Liver (tissue), 9 donors: ENCODE results near the gene GCC2. TPM values are rescaled to one million over a fixed set of nuclear protein-coding genes. Genes with fewer than 3 reads are reported as not detected.

Source experiments
- DNase-seq: peaks from one replicate; pipeline ENCODE4 v3.0.0-alpha.2; 2017; ENCODE audit warnings: low spot score
- H3K27ac ChIP-seq, 2 donors: one replicate each; pipeline ENCODE4 v1.7.0; 2013; ENCODE audit warnings: inconsistent platforms in 2 of 2, low read length in 2 of 2, control low read depth in 1 of 2, low read depth in 1 of 2, mild to moderate bottlenecking in 1 of 2
- H3K27me3 ChIP-seq, 4 donors: one replicate each; pipeline versions ENCODE4 v1.6.1 to v1.7.0; 2013; ENCODE audit warnings: low read length in 3 of 4, inconsistent platforms in 1 of 4, mild to moderate bottlenecking in 1 of 4, moderate library complexity in 1 of 4; ENCODE audit not compliant: control insufficient read depth in 4 of 4, insufficient read depth in 4 of 4
- H3K36me3 ChIP-seq, 4 donors: one replicate each; pipeline versions ENCODE4 v1.6.1 to v1.7.0; 2013; ENCODE audit warnings: low read length in 3 of 4, mild to moderate bottlenecking in 3 of 4, low read depth in 1 of 4, moderate library complexity in 1 of 4; ENCODE audit not compliant: control insufficient read depth in 4 of 4, insufficient read depth in 3 of 4
- H3K4me1 ChIP-seq, 4 donors: one replicate each; pipeline versions ENCODE4 v1.6.1 to v1.7.0; 2013; ENCODE audit warnings: low read length in 3 of 4, mild to moderate bottlenecking in 3 of 4, moderate library complexity in 1 of 4; ENCODE audit not compliant: control insufficient read depth in 4 of 4, insufficient read depth in 4 of 4
- H3K4me3 ChIP-seq, 3 donors: one replicate each; pipeline versions ENCODE4 v1.6.1 to v1.7.0; 2013; ENCODE audit warnings: low read length in 3 of 3, control low read depth in 1 of 3, low read depth in 1 of 3, mild to moderate bottlenecking in 1 of 3
- H3K9ac ChIP-seq, 2 donors: one replicate each; pipeline ENCODE4 v1.7.0; 2013; ENCODE audit warnings: low read length in 2 of 2, mild to moderate bottlenecking in 2 of 2, moderate library complexity in 2 of 2, control low read depth in 1 of 2, low read depth in 1 of 2
- H3K9me3 ChIP-seq, 4 donors: one replicate each; pipeline versions ENCODE4 v1.6.1 to v1.7.0; 2013; ENCODE audit warnings: low read length in 3 of 4; ENCODE audit not compliant: control insufficient read depth in 4 of 4
- CTCF ChIP-seq: fragments of 150-350 bp; IDR thresholded peaks from 2 replicates; pipeline ENCODE4 v1.5.1; 2017; ENCODE audit warnings: improper control_type of control experiment, low read depth, low read length; ENCODE audit not compliant: missing input control
- EGR1 ChIP-seq, 2 donors: IDR thresholded peaks; 2 replicates each; pipeline ENCODE4 v1.6.1; 2016 to 2018; ENCODE audit warnings: antibody characterized with exemption in 2 of 2, low read depth in 2 of 2
- FOXA1 ChIP-seq: IDR thresholded peaks from 2 replicates; pipeline ENCODE4 v1.6.1; 2016; ENCODE audit warnings: antibody characterized with exemption
- FOXA2 ChIP-seq: IDR thresholded peaks from 2 replicates; pipeline ENCODE4 v1.6.1; 2016; ENCODE audit warnings: antibody characterized with exemption
- GABPA ChIP-seq, 2 donors: IDR thresholded peaks in 1 of 2; conservative IDR thresholded peaks in 1 of 2; 2 replicates each; pipeline ENCODE4 v1.6.1; 2016; ENCODE audit warnings: antibody characterized with exemption in 2 of 2, mild to moderate bottlenecking in 1 of 2, moderate library complexity in 1 of 2
- HNF4A ChIP-seq, 2 donors: conservative IDR thresholded peaks; 2 replicates each; pipeline ENCODE4 v1.6.1; 2016; ENCODE audit warnings: antibody characterized with exemption in 2 of 2, mild to moderate bottlenecking in 2 of 2
- HNF4G ChIP-seq: IDR thresholded peaks from 2 replicates; pipeline ENCODE4 v1.6.1; 2016; ENCODE audit warnings: antibody characterized with exemption
- JUND ChIP-seq, 2 donors: IDR thresholded peaks; 2 replicates each; pipeline ENCODE4 v1.6.1; 2016; ENCODE audit warnings: antibody characterized with exemption in 2 of 2
- NR2F2 ChIP-seq: IDR thresholded peaks from 2 replicates; pipeline ENCODE4 v1.6.1; 2016; ENCODE audit warnings: antibody characterized with exemption
- RAD21 ChIP-seq, 2 donors: IDR thresholded peaks; 2 replicates each; pipeline ENCODE4 v1.6.1; 2016; ENCODE audit warnings: antibody characterized with exemption in 2 of 2, mild to moderate bottlenecking in 2 of 2
- REST ChIP-seq: IDR thresholded peaks from 2 replicates; pipeline ENCODE4 v1.6.1; 2016; ENCODE audit warnings: antibody characterized with exemption, mild to moderate bottlenecking
- RXRA ChIP-seq, 2 donors: IDR thresholded peaks; 2 replicates each; pipeline ENCODE4 v1.6.1; 2017 to 2018; ENCODE audit warnings: antibody characterized with exemption in 2 of 2, mild to moderate bottlenecking in 1 of 2
- SP1 ChIP-seq: IDR thresholded peaks from 2 replicates; pipeline ENCODE4 v1.6.1; 2018; ENCODE audit warnings: antibody characterized with exemption, mild to moderate bottlenecking
- TAF1 ChIP-seq: conservative IDR thresholded peaks from 2 replicates; pipeline ENCODE4 v1.6.1; 2016; ENCODE audit warnings: antibody characterized with exemption, mild to moderate bottlenecking
- YY1 ChIP-seq: IDR thresholded peaks from 2 replicates; pipeline ENCODE4 v1.6.1; 2016; ENCODE audit warnings: antibody characterized with exemption, mild to moderate bottlenecking
- ZBTB33 ChIP-seq: IDR thresholded peaks from 2 replicates; pipeline ENCODE4 v1.6.1; 2016; ENCODE audit warnings: antibody characterized with exemption
- WGBS: extraction: QIAGEN DNeasy Blood & Tissue Kit; methylation state at CpG from one replicate; pipeline ENCODE4 v1.1.7; 2013; 5-methylcytosine and 5-hydroxymethylcytosine counted together
- polyA plus RNA-seq, 2 donors: library from polyadenylated mRNA; stranded (reverse) in 1 of 2; unstranded in 1 of 2; fragments of 200-250 nt in 1 of 2; fragments of >200 nt in 1 of 2; fragmentation: Nextera tagmentation in 1 of 2; extraction: Ambion mirVana in 1 of 2; gene quantifications; one replicate each; pipeline versions ENCODE4 v1.2.1 to v1.2.3, GENCODE V29; 2013 to 2015
- total RNA-seq, 2 donors: library from RNA; depleted of rRNA; stranded (reverse); fragments of >200 nt; gene quantifications; one replicate each; pipeline ENCODE4 v1.2.3, GENCODE V29; 2014
- TF ChIP-seq, protein P1 (sequence below): IDR thresholded peaks from 2 replicates; pipeline ENCODE4 v1.6.1; 2016; ENCODE audit warnings: antibody characterized with exemption
- TF ChIP-seq, protein P2 (sequence below): IDR thresholded peaks from 2 replicates; pipeline ENCODE4 v1.6.1; 2016; ENCODE audit warnings: antibody characterized with exemption
- donor health status: healthy.
- donor health status: healthy.
- donor health status: healthy.
- donor health status: healthy.
- donor health status: healthy.

GCC2 gene
- total and polyA plus RNA-seq, 4 donors, result 4.8 to 26.1 (median 19.9) TPM

- 96% methylated on average over 1 of the region's 1 CpG for WGBS
- no peak for DNase-seq
- no peaks in the 10 kb centered on the region for H3K4me1 ChIP-seq
- no peak overlapping the region for H3K27ac ChIP-seq
- peaks cover 8 to 45% (median 25%) of the 10 kb centered on the region in 4 donors for H3K36me3 ChIP-seq
- TF ChIP-seq TAF1 (no peak), FOXA2 (no peak), FOXA1 (no peak), YY1 (no peak), JUND (IDR thresholded peaks at IDR 0.05) (no peak), REST (no peak), HNF4A (conservative IDR thresholded peaks at IDR 0.05) (no peak), SP1 (no peak), EGR1 (IDR thresholded peaks at IDR 0.05; ENCODE audit: low read depth in 2 of 2) (no peak), CTCF (no peak), ZBTB33 (no peak), RAD21 (IDR thresholded peaks at IDR 0.05) (no peak), NR2F2 (no peak), GABPA (IDR thresholded peaks at IDR 0.05 in 1 of 2, conservative IDR thresholded peaks at IDR 0.05 in 1 of 2) (no peak), RXRA (IDR thresholded peaks at IDR 0.05) (no peak), HNF4G (no peak)
- TF ChIP-seq, protein P1, sequence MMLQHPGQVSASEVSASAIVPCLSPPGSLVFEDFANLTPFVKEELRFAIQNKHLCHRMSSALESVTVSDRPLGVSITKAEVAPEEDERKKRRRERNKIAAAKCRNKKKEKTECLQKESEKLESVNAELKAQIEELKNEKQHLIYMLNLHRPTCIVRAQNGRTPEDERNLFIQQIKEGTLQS, result no peak
- TF ChIP-seq, protein P2, sequence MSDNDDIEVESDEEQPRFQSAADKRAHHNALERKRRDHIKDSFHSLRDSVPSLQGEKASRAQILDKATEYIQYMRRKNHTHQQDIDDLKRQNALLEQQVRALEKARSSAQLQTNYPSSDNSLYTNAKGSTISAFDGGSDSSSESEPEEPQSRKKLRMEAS, result no peak
- no peak overlapping the region for H3K9ac ChIP-seq
- H3K9me3 ChIP-seq, result no peaks in the 10 kb centered on the region
- no peak overlapping the region for H3K4me3 ChIP-seq
- no peaks in the 10 kb centered on the region for H3K27me3 ChIP-seq
These were observed 10.4 kb downstream of the GCC2 start for GRCh38 chr2:108459441-108459840.
